GM12865 (cell line): ENCODE measurements around the gene STARD4.

Experiments
- DNase-seq: peaks from one replicate; pipeline ENCODE4 v3.0.0; 2010; ENCODE audit warnings: low read depth
- H3K4me3 ChIP-seq: 2 replicates; pipeline ENCODE4 v1.5.1; 2011; ENCODE audit warnings: mild to moderate bottlenecking, low read depth, low read length, control low read depth
- TF ChIP-seq, protein P1 (sequence below): IDR thresholded peaks from 2 replicates; pipeline ENCODE4 v1.5.1; 2011; ENCODE audit warnings: low read length, control low read depth, low read depth, inconsistent platforms; ENCODE audit not compliant: insufficient read depth; ENCODE audit errors: missing control alignments

Gene STARD4

GRCh38 chr5:111495159-111495558 is 17.2 kb downstream of the STARD4 start:
- TF ChIP-seq, protein P1, sequence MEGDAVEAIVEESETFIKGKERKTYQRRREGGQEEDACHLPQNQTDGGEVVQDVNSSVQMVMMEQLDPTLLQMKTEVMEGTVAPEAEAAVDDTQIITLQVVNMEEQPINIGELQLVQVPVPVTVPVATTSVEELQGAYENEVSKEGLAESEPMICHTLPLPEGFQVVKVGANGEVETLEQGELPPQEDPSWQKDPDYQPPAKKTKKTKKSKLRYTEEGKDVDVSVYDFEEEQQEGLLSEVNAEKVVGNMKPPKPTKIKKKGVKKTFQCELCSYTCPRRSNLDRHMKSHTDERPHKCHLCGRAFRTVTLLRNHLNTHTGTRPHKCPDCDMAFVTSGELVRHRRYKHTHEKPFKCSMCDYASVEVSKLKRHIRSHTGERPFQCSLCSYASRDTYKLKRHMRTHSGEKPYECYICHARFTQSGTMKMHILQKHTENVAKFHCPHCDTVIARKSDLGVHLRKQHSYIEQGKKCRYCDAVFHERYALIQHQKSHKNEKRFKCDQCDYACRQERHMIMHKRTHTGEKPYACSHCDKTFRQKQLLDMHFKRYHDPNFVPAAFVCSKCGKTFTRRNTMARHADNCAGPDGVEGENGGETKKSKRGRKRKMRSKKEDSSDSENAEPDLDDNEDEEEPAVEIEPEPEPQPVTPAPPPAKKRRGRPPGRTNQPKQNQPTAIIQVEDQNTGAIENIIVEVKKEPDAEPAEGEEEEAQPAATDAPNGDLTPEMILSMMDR: no peak

GRCh38 chr5:111494355-111494999 is 17.9 kb downstream of the STARD4 start:
- no peak for DNase-seq
- H3K4me3 ChIP-seq: no peak overlapping the region
- TF ChIP-seq, protein P1: no peak

More at GRCh38 chr5:111495159-111495558, 17.2 kb downstream of the STARD4 start:
- DNase-seq: no peak
- H3K4me3 ChIP-seq: no peak overlapping the region

DNA sequence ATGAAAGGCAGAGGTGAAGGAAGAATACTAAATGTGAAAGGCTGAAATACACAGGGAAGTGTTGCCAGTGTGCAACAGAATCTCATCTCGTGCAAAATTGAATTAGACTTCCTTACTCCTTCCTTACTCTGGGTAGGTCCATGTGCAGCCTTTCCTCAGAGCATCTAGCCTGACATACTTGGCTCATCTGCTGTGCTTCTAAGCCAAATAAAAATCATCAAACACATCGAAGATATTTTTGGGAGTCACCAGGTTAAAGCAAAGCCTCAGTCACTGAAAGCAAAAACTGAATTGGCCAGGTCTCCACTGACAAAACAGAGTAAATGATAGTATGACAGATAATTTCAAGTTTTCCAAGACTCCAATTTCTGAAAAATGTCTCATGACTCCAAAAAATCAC is 19.3 kb downstream of the STARD4 start:
- TF ChIP-seq, protein P1: no peak
- DNase-seq: no peak
- no peak overlapping the region for H3K4me3 ChIP-seq

- H3K4me3 ChIP-seq: no peak overlapping the region
- no peak for DNase-seq
- TF ChIP-seq, protein P1: no peak
These were observed 24.0 kb downstream of the STARD4 start for GRCh38 chr5:111488353-111488752.

DNA sequence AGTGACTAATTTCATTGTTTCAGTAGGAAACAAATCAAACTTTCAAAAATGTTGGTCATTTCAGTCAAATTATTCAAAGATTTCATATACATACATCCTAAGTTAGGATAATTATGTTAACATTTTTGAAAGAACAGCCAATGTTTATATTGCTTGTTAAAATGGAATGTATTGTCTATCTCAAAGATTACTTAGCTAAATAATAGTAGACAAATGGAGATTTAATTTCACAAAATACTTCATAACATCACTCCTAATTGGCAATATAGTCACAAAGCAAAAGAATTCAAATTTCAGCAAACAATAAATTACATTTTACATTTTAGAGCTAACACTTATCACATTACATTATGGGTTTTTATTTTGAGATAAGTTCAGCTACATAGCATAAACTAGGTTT is 25.4 kb downstream of the STARD4 start:
- TF ChIP-seq, protein P1: no peak
- no peak overlapping the region for H3K4me3 ChIP-seq
- no peak for DNase-seq

DNA sequence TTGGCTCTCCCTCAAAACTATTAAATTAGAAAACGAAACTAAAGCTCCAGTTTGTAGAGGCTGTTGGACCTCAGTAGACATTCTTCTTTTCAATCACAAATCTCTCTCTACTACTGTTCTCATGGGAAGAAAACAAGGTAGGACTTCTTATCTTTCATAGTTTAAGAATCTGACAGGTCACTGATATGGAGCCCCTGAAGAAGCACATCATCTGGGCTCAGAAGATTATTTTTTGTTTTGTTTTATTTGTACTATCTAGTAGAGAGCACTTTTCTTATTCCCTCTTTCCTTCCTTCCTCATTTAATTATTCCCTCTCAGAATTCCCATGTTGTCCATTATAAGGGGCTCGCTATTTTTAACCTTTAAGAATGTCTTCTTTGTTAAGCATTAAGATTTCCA is 26.3 kb downstream of the STARD4 start:
- TF ChIP-seq, protein P1: no peak
- H3K4me3 ChIP-seq: no peak overlapping the region
- no peak for DNase-seq

DNA sequence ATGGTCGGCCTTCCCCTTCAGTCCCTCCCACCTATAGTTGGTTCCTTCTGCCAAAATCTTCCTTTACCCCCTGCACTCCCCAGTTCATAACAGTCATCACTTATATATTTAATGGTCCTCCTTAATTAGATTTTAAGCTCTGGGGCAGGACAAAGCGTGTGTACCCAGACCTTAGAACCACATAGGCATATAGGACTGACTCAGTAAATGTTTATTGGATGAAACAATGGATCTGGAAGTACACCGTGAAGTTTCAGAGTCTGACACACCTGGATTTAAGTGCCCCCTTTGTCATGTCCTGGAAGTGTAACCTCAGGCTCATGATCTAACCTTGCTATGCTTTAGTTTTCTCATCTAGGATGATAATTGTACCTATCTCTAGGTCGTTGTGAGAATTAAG is 32.0 kb downstream of the STARD4 start:
- DNase-seq: no peak
- H3K4me3 ChIP-seq: no peak overlapping the region
- TF ChIP-seq, protein P1: no peak
